GM12872 (cell line): ENCODE measurements around the gene TVP23C.

Source experiments
- CTCF ChIP-seq: IDR thresholded peaks from 3 replicates; pipeline ENCODE4 v1.5.1; 2011; ENCODE audit warnings: low read depth, mild to moderate bottlenecking, low read length, moderate library complexity; ENCODE audit not compliant: insufficient read depth

The TVP23C gene

DNA sequence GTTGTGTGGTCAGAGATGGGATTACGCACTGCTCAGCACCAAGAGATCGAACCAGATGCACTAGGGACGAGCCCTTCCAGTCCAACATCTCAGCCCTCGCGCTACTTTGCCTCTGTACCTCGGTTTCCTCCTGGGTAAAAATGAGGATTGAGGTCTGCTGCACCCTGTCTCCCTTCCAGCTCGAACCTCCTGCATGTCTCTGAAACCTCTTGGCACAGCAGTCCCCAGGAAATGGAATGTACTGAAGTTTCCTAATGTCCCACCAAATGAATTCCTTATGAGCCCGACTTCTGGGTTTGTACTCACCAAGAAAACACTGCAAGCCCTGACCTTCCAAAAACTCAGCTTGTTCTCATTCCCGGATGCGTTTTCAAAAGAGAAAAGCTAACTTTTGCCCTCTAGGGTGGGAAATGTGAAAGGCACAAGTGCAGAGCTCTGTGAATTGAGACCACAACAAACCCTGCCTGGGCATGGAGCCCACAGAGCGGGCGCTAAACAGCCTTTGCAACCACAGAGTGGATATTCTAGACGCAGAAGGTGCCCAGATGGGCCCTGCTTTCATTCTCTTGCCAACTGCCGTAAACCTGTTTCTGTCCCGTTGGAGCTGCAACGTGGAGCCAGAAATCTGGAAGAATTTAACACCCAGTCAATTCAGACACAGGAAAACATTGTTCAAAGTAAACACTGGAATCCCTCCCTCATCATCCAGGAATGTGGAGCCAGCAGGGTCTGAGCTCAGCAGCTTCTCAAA, 106.1 kb downstream of the TVP23C start:
- no peak for TF ChIP-seq CTCF

DNA sequence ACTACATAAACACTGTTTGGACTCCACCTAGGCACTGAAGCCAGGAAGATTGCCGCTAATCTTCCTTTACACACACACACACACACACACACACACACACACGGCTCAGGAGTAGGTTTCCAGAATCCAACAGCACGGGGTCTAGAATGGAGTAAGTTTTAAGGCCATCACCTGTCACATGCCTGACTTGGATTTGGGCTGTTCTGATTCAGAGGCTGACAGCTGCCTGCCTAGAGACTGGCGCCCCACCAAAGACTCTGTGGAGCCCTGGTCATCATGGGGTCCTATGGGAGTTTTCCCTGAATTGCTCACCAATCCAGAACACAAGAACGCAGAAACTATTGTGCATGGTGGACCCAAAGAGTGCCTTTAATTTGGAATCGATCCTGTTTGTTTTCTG, 106.8 kb downstream of the TVP23C start:
- no peak for TF ChIP-seq CTCF

DNA sequence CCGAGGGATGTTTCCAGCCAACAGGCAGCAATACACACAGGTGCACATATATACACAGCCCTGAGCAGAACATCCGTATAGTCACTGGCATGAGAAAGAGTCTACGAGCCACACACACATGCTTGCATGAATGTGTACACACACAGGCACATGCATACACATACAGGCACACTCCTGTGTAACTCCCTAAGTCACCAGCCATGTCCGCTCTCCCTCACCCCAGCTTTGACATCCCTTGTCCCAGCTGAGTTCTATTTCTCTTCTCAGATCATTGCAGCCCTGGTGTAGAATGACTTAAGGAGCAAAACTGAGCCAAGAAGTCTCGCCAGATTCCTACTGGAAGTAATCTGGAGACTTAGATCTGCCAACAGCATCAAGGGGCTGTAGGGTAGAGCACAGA, 108.9 kb downstream of the TVP23C start:
- no peak for TF ChIP-seq CTCF

DNA sequence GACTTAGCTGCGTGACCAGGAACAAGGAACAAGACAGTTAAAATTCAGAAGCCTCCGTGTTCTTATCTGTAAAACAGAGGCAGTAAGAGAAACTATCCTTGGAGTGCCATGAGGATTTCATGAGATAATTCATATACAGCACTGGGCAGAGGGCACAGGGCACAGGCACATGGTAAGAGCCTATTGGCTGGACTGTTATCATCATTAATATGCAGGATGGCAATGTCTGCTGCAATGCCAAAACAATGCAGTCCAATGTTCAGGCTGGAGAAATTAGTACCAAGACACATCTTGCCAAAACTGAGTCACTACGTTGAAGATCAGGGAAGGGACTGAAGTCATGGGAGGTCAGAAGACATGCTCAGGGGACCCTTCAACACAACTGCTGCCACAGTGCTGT, 109.5 kb downstream of the TVP23C start:
- no peak for TF ChIP-seq CTCF

GRCh38 chr17:15453246-15453645, 110.0 kb downstream of the TVP23C start:
- TF ChIP-seq CTCF: no peak

DNA sequence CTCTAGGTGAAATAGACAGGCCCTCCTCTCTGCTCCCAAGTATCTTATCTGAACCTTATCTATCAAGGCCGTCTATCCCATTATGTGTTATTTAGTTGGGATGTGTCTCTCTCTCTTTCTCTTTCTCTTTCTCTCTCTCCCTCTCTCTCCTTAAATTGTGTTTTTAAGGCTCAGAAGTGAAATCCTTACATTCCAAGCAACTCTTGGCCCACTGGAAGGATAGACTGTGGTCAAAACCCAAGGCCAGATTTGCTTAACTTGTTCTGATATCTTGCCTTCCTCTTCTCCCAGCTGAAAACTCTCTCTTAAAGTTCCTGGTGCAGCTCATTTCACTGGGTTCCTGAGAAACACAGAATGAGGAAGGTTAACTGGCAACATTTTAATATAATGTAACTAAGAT, 110.5 kb downstream of the TVP23C start:
- TF ChIP-seq CTCF: no peak
